ENCODE measurements around the gene FAM236C. TPM values are rescaled to one million over a fixed set of nuclear protein-coding genes. Genes with fewer than 3 reads are reported as not detected.

Gene FAM236C
- polyA plus RNA-seq, result not detected in 2 replicates

GRCh38 chrX:72912315-72912714 lies at the start of gene FAM236C:
Gene FAM236C, plus strand, starts transcription at chrX:72912615. Its CDS starts 100 bp downstream, at chrX:72912715.

GRCh38 chrX:72937906-72938305 lies 25.5 kb downstream of the FAM236C start, which contains the start of gene FAM236A:
Gene FAM236A, plus strand, starts transcription at chrX:72938206. Its CDS starts 57 bp downstream, at chrX:72938263.

GRCh38 chrX:72943819-72944169 lies 31.4 kb downstream of the FAM236C start, which contains the start of gene DMRTC1:
Gene DMRTC1, minus strand, starts transcription at chrX:72943837. Its CDS starts 68,143 bp downstream, at chrX:72875694.

Other genes starting within 250 kb of the FAM236C start
- 0.06 and 1.0 TPM in 2 replicates for gene PHKA1, start 198.3 kb upstream of the FAM236C start, polyA plus RNA-seq
- gene DMRTC1B, start 135.7 kb upstream of the FAM236C start, polyA plus RNA-seq, result 11.2 and 19.2 TPM in 2 replicates
- not detected in 2 replicates for gene FAM236B, start 130.0 kb upstream of the FAM236C start, polyA plus RNA-seq
- not detected in 2 replicates for gene FAM236D, start 104.4 kb upstream of the FAM236C start, polyA plus RNA-seq
- not detected in 2 replicates for gene FAM236A, start 25.6 kb downstream of the FAM236C start, polyA plus RNA-seq
- gene DMRTC1, start 31.2 kb downstream of the FAM236C start, polyA plus RNA-seq, result 0.38 TPM in 1 of 2 replicates, not detected in the other
- gene PABPC1L2B, start 90.3 kb downstream of the FAM236C start, polyA plus RNA-seq, result 4.0 TPM in 1 of 2 replicates, not detected in the other
- 2.1 TPM in 1 of 2 replicates, not detected in the other for gene PABPC1L2A, start 166.9 kb downstream of the FAM236C start, polyA plus RNA-seq

Measured in Purkinje cell (primary cell).